ENCODE results near the gene ZRANB1. TPM values are rescaled to one million over a fixed set of nuclear protein-coding genes. Genes with fewer than 3 reads are reported as not detected.

The ZRANB1 gene
- total RNA-seq, 1 experiment from 2014 or later, result 12.2 TPM

DNA sequence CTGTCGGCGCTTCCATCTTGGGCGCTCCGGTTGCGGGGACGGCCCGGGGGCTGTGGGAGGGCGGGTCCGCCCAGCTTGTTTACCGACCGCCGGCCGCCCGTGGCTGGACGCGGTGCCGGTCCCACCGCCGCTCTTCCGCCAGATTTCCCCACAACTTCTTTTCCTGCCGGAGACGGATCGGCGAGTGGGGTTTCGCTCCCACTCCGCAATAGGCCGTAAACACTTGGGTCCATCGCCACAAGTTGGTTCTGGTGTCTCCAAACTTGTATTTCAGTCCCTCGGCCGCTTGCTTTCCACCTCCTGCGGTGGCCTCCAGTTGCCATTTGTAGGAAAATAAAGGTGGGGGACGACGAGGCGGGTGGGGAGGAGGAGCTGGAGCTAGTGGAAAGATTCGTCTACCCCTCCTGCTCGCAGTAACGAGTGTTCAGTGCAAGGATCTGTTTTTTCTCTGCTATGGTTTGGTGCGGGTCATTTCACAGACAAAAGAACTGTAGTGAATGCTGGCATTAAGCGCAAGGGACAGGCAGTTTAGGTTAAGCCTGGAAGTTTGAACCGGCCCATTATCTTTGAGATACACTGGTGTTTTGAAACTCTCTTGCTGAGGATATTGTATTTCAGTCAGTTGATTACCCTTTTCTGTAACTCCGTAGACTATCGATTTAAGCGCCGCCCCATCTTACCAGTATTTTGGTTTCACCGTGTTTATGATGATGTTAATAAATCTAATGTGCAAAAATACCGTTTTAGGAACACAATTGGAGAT is 24.3 kb upstream of the ZRANB1 start:
- in situ Hi-C loops (cut with HindIII; ENCODE audit: low pct_unique_long_range_greater_than_20kb, low sequenced_read_pairs), result no loop called here
- peak; percentile 57 for DNase-seq (ENCODE audit: low read depth)

- in situ Hi-C loops (cut with HindIII; ENCODE audit: low pct_unique_long_range_greater_than_20kb, low sequenced_read_pairs), result no loop called here
- DNase-seq (ENCODE audit: low read depth), result no peak
Measured at GRCh38 chr10:124918191-124918830, 23.6 kb upstream of the ZRANB1 start.

- DNase-seq (ENCODE audit: low read depth), result no peak
- in situ Hi-C loops (cut with HindIII; ENCODE audit: low pct_unique_long_range_greater_than_20kb, low sequenced_read_pairs), result no loop called here
Measured at GRCh38 chr10:124918906-124919305, 23.0 kb upstream of the ZRANB1 start.

GRCh38 chr10:124921261-124921660 is 20.7 kb upstream of the ZRANB1 start:
- in situ Hi-C loops (cut with HindIII; ENCODE audit: low pct_unique_long_range_greater_than_20kb, low sequenced_read_pairs), result no loop called here
- no peak for DNase-seq (ENCODE audit: low read depth)

GRCh38 chr10:124923684-124924083 is 18.2 kb upstream of the ZRANB1 start:
- no peak for DNase-seq (ENCODE audit: low read depth)
- in situ Hi-C loops (cut with HindIII; ENCODE audit: low pct_unique_long_range_greater_than_20kb, low sequenced_read_pairs), result no loop called here

GRCh38 chr10:124926548-124926947 is 15.4 kb upstream of the ZRANB1 start:
- in situ Hi-C loops (cut with HindIII; ENCODE audit: low pct_unique_long_range_greater_than_20kb, low sequenced_read_pairs), result no loop called here
- no peak for DNase-seq (ENCODE audit: low read depth)

- in situ Hi-C loops (cut with HindIII; ENCODE audit: low pct_unique_long_range_greater_than_20kb, low sequenced_read_pairs), result no loop called here
- no peak for DNase-seq (ENCODE audit: low read depth)
Measured at GRCh38 chr10:124928087-124928486, 13.8 kb upstream of the ZRANB1 start.

GRCh38 chr10:124928545-124928944 is 13.4 kb upstream of the ZRANB1 start:
- no peak for DNase-seq (ENCODE audit: low read depth)
- in situ Hi-C loops (cut with HindIII; ENCODE audit: low pct_unique_long_range_greater_than_20kb, low sequenced_read_pairs), result no loop called here

DNA sequence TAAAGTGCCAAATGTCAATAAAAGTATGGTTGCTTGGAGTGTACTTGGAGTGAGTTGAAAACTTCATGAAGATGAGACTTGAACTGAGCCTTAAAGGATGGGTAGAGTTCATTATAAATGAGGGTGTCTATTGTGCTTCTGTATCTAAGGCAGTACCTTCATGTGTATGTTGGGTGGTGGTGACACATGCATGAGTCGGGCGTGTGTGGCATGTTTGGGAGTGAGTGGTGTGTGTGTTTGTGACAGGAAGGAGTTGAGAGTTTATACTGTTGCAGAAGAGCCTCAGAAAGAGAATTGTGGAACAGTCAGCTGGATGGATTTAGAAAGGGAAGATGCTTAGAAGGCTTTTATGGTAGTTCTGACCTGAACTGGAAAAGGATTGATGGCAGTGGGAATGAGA is 6.0 kb upstream of the ZRANB1 start:
- DNase-seq (ENCODE audit: low read depth), result no peak
- in situ Hi-C loops (cut with HindIII; ENCODE audit: low pct_unique_long_range_greater_than_20kb, low sequenced_read_pairs), result no loop called here

DNA sequence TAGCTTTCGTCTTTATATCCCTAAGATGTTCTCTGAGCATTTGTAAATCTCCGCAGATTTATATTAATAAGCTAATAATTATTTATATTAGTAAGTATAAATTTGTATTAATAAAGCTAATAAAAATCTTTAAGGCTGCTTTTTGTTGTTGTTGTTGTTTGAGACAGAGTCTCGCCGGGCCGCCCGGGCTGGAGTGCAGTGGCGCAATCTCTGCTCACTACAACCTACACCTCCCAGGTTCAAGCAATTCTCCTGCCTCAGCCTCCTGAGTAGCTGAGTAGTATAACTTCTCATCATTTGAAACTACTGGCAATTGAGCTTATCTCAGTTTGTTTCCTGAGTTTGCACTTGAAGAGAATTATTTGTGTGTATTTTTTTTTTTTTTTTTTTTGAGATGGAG is 5.1 kb upstream of the ZRANB1 start:
- in situ Hi-C loops (cut with HindIII; ENCODE audit: low pct_unique_long_range_greater_than_20kb, low sequenced_read_pairs), result no loop called here
- DNase-seq (ENCODE audit: low read depth), result no peak

GRCh38 chr10:124939290-124939689 is 2.6 kb upstream of the ZRANB1 start:
- in situ Hi-C loops (cut with HindIII; ENCODE audit: low pct_unique_long_range_greater_than_20kb, low sequenced_read_pairs), result no loop called here
- DNase-seq (ENCODE audit: low read depth), result no peak

GRCh38 chr10:124942317-124943169 is 620 bp downstream of the ZRANB1 start:
- in situ Hi-C loops (cut with HindIII; ENCODE audit: low pct_unique_long_range_greater_than_20kb, low sequenced_read_pairs), result no loop called here
- DNase-seq (ENCODE audit: low read depth), result no peak

DNA sequence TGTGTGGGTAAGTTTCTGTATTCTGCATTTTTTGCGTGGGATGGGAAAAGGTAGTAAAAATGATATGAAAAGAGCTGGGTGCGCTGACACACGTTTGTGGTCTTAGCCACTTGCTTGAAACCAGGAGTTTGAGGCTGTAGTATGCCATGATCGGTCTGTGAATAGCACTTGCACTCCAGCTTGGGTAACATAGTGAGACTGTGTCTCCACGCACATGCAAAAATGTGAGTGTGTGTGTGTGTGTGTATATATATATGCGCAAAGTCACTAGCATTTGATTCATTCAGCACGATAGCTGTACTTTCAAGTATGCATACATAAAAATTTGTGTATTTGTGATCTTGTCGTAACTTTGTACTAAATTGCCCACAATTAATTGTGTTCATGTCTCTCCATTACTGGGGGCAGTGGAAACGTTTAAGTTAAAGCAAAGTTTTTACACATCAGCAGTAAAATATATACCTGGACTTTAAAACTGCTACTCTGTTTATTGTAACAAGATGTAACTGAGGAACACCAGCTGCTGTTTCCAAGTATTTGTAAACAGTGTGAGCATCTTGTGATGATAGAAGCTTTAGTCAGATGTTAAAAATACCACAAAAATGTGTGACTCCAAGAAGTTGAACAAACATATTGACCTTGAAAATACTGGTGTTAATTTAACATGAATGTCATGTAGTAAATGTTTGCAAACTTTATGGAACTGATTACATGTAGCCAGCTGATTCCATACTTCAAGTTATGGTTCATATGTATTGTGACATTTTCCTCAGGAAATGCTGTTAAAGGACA is 1.6 kb downstream of the ZRANB1 start:
- in situ Hi-C loops (cut with HindIII; ENCODE audit: low pct_unique_long_range_greater_than_20kb, low sequenced_read_pairs), result no loop called here
- DNase-seq (ENCODE audit: low read depth), result no peak

GRCh38 chr10:124944982-124945381 is 3.1 kb downstream of the ZRANB1 start:
- no peak for DNase-seq (ENCODE audit: low read depth)
- in situ Hi-C loops (cut with HindIII; ENCODE audit: low pct_unique_long_range_greater_than_20kb, low sequenced_read_pairs), result no loop called here

DNA sequence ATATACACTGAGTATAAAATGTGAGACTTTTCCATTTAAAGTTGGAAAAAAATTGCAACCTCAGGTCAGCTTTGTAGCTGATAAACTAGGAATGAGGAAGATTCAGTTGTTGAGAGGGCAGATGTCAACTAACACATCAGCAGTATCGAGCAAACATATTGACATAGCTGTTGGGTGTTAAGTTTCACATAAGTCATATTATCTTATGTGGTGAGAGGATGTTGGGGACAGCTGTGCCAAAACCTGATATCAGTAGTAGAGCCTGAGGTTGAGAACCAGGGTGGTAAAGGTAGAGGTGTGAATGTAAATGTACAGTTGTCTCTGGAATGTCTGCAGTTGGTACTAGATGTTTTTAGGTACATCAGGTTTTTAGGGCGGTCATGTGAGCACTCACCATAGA is 5.0 kb downstream of the ZRANB1 start:
- no peak for DNase-seq (ENCODE audit: low read depth)
- in situ Hi-C loops (cut with HindIII; ENCODE audit: low pct_unique_long_range_greater_than_20kb, low sequenced_read_pairs), result no loop called here

- in situ Hi-C loops (cut with HindIII; ENCODE audit: low pct_unique_long_range_greater_than_20kb, low sequenced_read_pairs), result no loop called here
- no peak for DNase-seq (ENCODE audit: low read depth)
Measured at GRCh38 chr10:124949543-124949942, 7.6 kb downstream of the ZRANB1 start.

GRCh38 chr10:124952123-124952522 is 10.2 kb downstream of the ZRANB1 start:
- in situ Hi-C loops (cut with HindIII; ENCODE audit: low pct_unique_long_range_greater_than_20kb, low sequenced_read_pairs), result no loop called here
- no peak for DNase-seq (ENCODE audit: low read depth)

- in situ Hi-C loops (cut with HindIII; ENCODE audit: low pct_unique_long_range_greater_than_20kb, low sequenced_read_pairs), result no loop called here
- DNase-seq (ENCODE audit: low read depth), result no peak
Measured at GRCh38 chr10:124953421-124953820, 11.5 kb downstream of the ZRANB1 start.

Measured in Caki2 (cell line).